ENCODE measurements around the gene MST1R. TPM values are rescaled to one million over a fixed set of nuclear protein-coding genes. Genes with fewer than 3 reads are reported as not detected.

The MST1R gene
- total and polyA plus RNA-seq, 2 donors, result 8.9 to 25.3 TPM

- H3K36me3 ChIP-seq (ENCODE audit: control insufficient read depth in 2 of 2, insufficient read depth in 2 of 2, low read length in 1 of 2), result no peaks in the 10 kb centered on the region
- no peak for DNase-seq (ENCODE audit: low read depth in 6 of 9, low spot score in 9 of 9)
- H3K4me3 ChIP-seq (ENCODE audit: low read length in 2 of 2), result no peak overlapping the region
- H3K27ac ChIP-seq (ENCODE audit: low read depth in 1 of 2, low read length in 1 of 2), result no peak overlapping the region
- no peaks in the 10 kb centered on the region for H3K9me3 ChIP-seq (ENCODE audit: control insufficient read depth in 2 of 2, insufficient read depth in 1 of 2, low read length in 1 of 2)
- no peaks in the 10 kb centered on the region for H3K4me1 ChIP-seq (ENCODE audit: control insufficient read depth in 2 of 2, insufficient read depth in 2 of 2, low read length in 2 of 2)
- H3K27me3 ChIP-seq (ENCODE audit: control insufficient read depth in 2 of 2, insufficient read depth in 1 of 2, low read length in 1 of 2), result peaks cover 0 to 2% of the 10 kb centered on the region in 2 donors
Measured at GRCh38 chr3:49886922-49887265, 16.8 kb downstream of the MST1R start.

- no peaks in the 10 kb centered on the region for H3K9me3 ChIP-seq (ENCODE audit: control insufficient read depth in 2 of 2, insufficient read depth in 1 of 2, low read length in 1 of 2)
- H3K4me3 ChIP-seq (ENCODE audit: low read length in 2 of 2), result no peak overlapping the region
- H3K27me3 ChIP-seq (ENCODE audit: control insufficient read depth in 2 of 2, insufficient read depth in 1 of 2, low read length in 1 of 2), result peaks cover 0 to 2% of the 10 kb centered on the region in 2 donors
- no peaks in the 10 kb centered on the region for H3K36me3 ChIP-seq (ENCODE audit: control insufficient read depth in 2 of 2, insufficient read depth in 2 of 2, low read length in 1 of 2)
- 85% methylated on average over 4 of the region's 4 CpGs for WGBS
- no peak for DNase-seq (ENCODE audit: low read depth in 6 of 9, low spot score in 9 of 9)
- no peak overlapping the region for H3K27ac ChIP-seq (ENCODE audit: low read depth in 1 of 2, low read length in 1 of 2)
- peaks cover 0 to 4% of the 10 kb centered on the region in 2 donors for H3K4me1 ChIP-seq (ENCODE audit: control insufficient read depth in 2 of 2, insufficient read depth in 2 of 2, low read length in 2 of 2)
Measured at GRCh38 chr3:49883998-49884397, 19.7 kb downstream of the MST1R start.

GRCh38 chr3:49882166-49882565, 21.5 kb downstream of the MST1R start:
- Histone ChIP-seq H3K27ac (ENCODE audit: low read depth in 1 of 2, low read length in 1 of 2) (no peak overlapping the region), H3K27me3 (ENCODE audit: control insufficient read depth in 2 of 2, insufficient read depth in 1 of 2, low read length in 1 of 2) (peaks cover 0 to 2% of the 10 kb centered on the region in 2 donors), H3K36me3 (ENCODE audit: control insufficient read depth in 2 of 2, insufficient read depth in 2 of 2, low read length in 1 of 2) (no peaks in the 10 kb centered on the region), H3K4me3 (ENCODE audit: low read length in 2 of 2) (no peak overlapping the region), H3K4me1 (ENCODE audit: control insufficient read depth in 2 of 2, insufficient read depth in 2 of 2, low read length in 2 of 2) (peaks cover 0 to 4% of the 10 kb centered on the region in 2 donors), H3K9me3 (ENCODE audit: control insufficient read depth in 2 of 2, insufficient read depth in 1 of 2, low read length in 1 of 2) (no peaks in the 10 kb centered on the region)
- DNase-seq (ENCODE audit: low read depth in 6 of 9, low spot score in 9 of 9), result no peak
- WGBS, result 71% methylated on average over 6 of the region's 6 CpGs

GRCh38 chr3:49880581-49881315, 22.9 kb downstream of the MST1R start:
- Histone ChIP-seq H3K9me3 (ENCODE audit: control insufficient read depth in 2 of 2, insufficient read depth in 1 of 2, low read length in 1 of 2) (no peaks in the 10 kb centered on the region), H3K4me1 (ENCODE audit: control insufficient read depth in 2 of 2, insufficient read depth in 2 of 2, low read length in 2 of 2) (peaks cover 0 to 4% of the 10 kb centered on the region in 2 donors), H3K27me3 (ENCODE audit: control insufficient read depth in 2 of 2, insufficient read depth in 1 of 2, low read length in 1 of 2) (peaks cover 0 to 2% of the 10 kb centered on the region in 2 donors), H3K27ac (ENCODE audit: low read depth in 1 of 2, low read length in 1 of 2) (no peak overlapping the region), H3K36me3 (ENCODE audit: control insufficient read depth in 2 of 2, insufficient read depth in 2 of 2, low read length in 1 of 2) (no peaks in the 10 kb centered on the region), H3K4me3 (ENCODE audit: low read length in 2 of 2) (no peak overlapping the region)
- DNase-seq (ENCODE audit: low read depth in 6 of 9, low spot score in 9 of 9), result no peak
- WGBS, result 66% methylated on average over 6 of the region's 6 CpGs

GRCh38 chr3:49879721-49880120, 24.0 kb downstream of the MST1R start:
- 71% methylated on average over 2 of the region's 2 CpGs for WGBS
- peaks cover 0 to 2% of the 10 kb centered on the region in 2 donors for H3K27me3 ChIP-seq (ENCODE audit: control insufficient read depth in 2 of 2, insufficient read depth in 1 of 2, low read length in 1 of 2)
- H3K4me1 ChIP-seq (ENCODE audit: control insufficient read depth in 2 of 2, insufficient read depth in 2 of 2, low read length in 2 of 2), result peaks cover 0 to 4% of the 10 kb centered on the region in 2 donors

GRCh38 chr3:49878686-49879085, 25.0 kb downstream of the MST1R start:
- Histone ChIP-seq H3K36me3 (ENCODE audit: control insufficient read depth in 2 of 2, insufficient read depth in 2 of 2, low read length in 1 of 2) (no peaks in the 10 kb centered on the region), H3K4me3 (ENCODE audit: low read length in 2 of 2) (no peak overlapping the region), H3K27me3 (ENCODE audit: control insufficient read depth in 2 of 2, insufficient read depth in 1 of 2, low read length in 1 of 2) (peaks cover 0 to 2% of the 10 kb centered on the region in 2 donors), H3K4me1 (ENCODE audit: control insufficient read depth in 2 of 2, insufficient read depth in 2 of 2, low read length in 2 of 2) (peaks cover 0 to 4% of the 10 kb centered on the region in 2 donors), H3K27ac (ENCODE audit: low read depth in 1 of 2, low read length in 1 of 2) (no peak overlapping the region), H3K9me3 (ENCODE audit: control insufficient read depth in 2 of 2, insufficient read depth in 1 of 2, low read length in 1 of 2) (no peaks in the 10 kb centered on the region)
- no peak for DNase-seq (ENCODE audit: low read depth in 6 of 9, low spot score in 9 of 9)

More at GRCh38 chr3:49879721-49880120, 24.0 kb downstream of the MST1R start:
- no peak overlapping the region for H3K27ac ChIP-seq (ENCODE audit: low read depth in 1 of 2, low read length in 1 of 2)
- H3K36me3 ChIP-seq (ENCODE audit: control insufficient read depth in 2 of 2, insufficient read depth in 2 of 2, low read length in 1 of 2), result no peaks in the 10 kb centered on the region
- H3K9me3 ChIP-seq (ENCODE audit: control insufficient read depth in 2 of 2, insufficient read depth in 1 of 2, low read length in 1 of 2), result no peaks in the 10 kb centered on the region
- DNase-seq (ENCODE audit: low read depth in 6 of 9, low spot score in 9 of 9), result no peak
- no peak overlapping the region for H3K4me3 ChIP-seq (ENCODE audit: low read length in 2 of 2)

GRCh38 chr3:49877716-49878115, 26.0 kb downstream of the MST1R start:
- no peak overlapping the region for H3K27ac ChIP-seq (ENCODE audit: low read depth in 1 of 2, low read length in 1 of 2)
- no peak for DNase-seq (ENCODE audit: low read depth in 6 of 9, low spot score in 9 of 9)
- WGBS, result 97% methylated on average over 2 of the region's 2 CpGs
- H3K4me1 ChIP-seq (ENCODE audit: control insufficient read depth in 2 of 2, insufficient read depth in 2 of 2, low read length in 2 of 2), result peaks cover 0 to 4% of the 10 kb centered on the region in 2 donors
- H3K36me3 ChIP-seq (ENCODE audit: control insufficient read depth in 2 of 2, insufficient read depth in 2 of 2, low read length in 1 of 2), result no peaks in the 10 kb centered on the region
- no peaks in the 10 kb centered on the region for H3K9me3 ChIP-seq (ENCODE audit: control insufficient read depth in 2 of 2, insufficient read depth in 1 of 2, low read length in 1 of 2)
- H3K27me3 ChIP-seq (ENCODE audit: control insufficient read depth in 2 of 2, insufficient read depth in 1 of 2, low read length in 1 of 2), result peaks cover 0 to 2% of the 10 kb centered on the region in 2 donors
- H3K4me3 ChIP-seq (ENCODE audit: low read length in 2 of 2), result no peak overlapping the region

GRCh38 chr3:49876567-49876966, 27.1 kb downstream of the MST1R start:
- WGBS, result 94% methylated on average over 5 of the region's 5 CpGs
- no peaks in the 10 kb centered on the region for H3K36me3 ChIP-seq (ENCODE audit: control insufficient read depth in 2 of 2, insufficient read depth in 2 of 2, low read length in 1 of 2)

GRCh38 chr3:49873623-49874022, 30.1 kb downstream of the MST1R start:
- Histone ChIP-seq H3K27me3 (ENCODE audit: control insufficient read depth in 2 of 2, insufficient read depth in 1 of 2, low read length in 1 of 2) (peaks cover 16 to 36% of the 10 kb centered on the region in 2 donors), H3K4me3 (ENCODE audit: low read length in 2 of 2) (no peak overlapping the region), H3K9me3 (ENCODE audit: control insufficient read depth in 2 of 2, insufficient read depth in 1 of 2, low read length in 1 of 2) (no peaks in the 10 kb centered on the region), H3K36me3 (ENCODE audit: control insufficient read depth in 2 of 2, insufficient read depth in 2 of 2, low read length in 1 of 2) (no peaks in the 10 kb centered on the region), H3K27ac (ENCODE audit: low read depth in 1 of 2, low read length in 1 of 2) (no peak overlapping the region), H3K4me1 (ENCODE audit: control insufficient read depth in 2 of 2, insufficient read depth in 2 of 2, low read length in 2 of 2) (peaks cover 10 to 14% of the 10 kb centered on the region in 2 donors)
- WGBS, result 96% methylated on average over 8 of the region's 8 CpGs
- DNase-seq (ENCODE audit: low read depth in 6 of 9, low spot score in 9 of 9), result no peak

More at GRCh38 chr3:49876567-49876966, 27.1 kb downstream of the MST1R start:
- Histone ChIP-seq H3K27me3 (ENCODE audit: control insufficient read depth in 2 of 2, insufficient read depth in 1 of 2, low read length in 1 of 2) (peaks cover 0 to 7% of the 10 kb centered on the region in 2 donors), H3K4me1 (ENCODE audit: control insufficient read depth in 2 of 2, insufficient read depth in 2 of 2, low read length in 2 of 2) (peaks cover 0 to 4% of the 10 kb centered on the region in 2 donors), H3K27ac (ENCODE audit: low read depth in 1 of 2, low read length in 1 of 2) (no peak overlapping the region), H3K4me3 (ENCODE audit: low read length in 2 of 2) (no peak overlapping the region), H3K9me3 (ENCODE audit: control insufficient read depth in 2 of 2, insufficient read depth in 1 of 2, low read length in 1 of 2) (no peaks in the 10 kb centered on the region)
- DNase-seq (ENCODE audit: low read depth in 6 of 9, low spot score in 9 of 9), result no peak

All from thymus (tissue), 11 donors.